Esophagus squamous epithelium (tissue), 4 donors: ENCODE results near the gene VAMP1.

ENCODE experiments used
- POLR2A ChIP-seq, 4 donors: fragments of 450-650 bp; IDR thresholded peaks; one replicate each; pipeline ENCODE4 v1.6.1; 2017; ENCODE audit warnings: antibody characterized with exemption in 4 of 4, mild to moderate bottlenecking in 4 of 4, moderate library complexity in 3 of 4
- TF ChIP-seq, protein P1 (sequence below), 6 experiments: fragments of 450-650 bp in 4 of 6; fragments of 200-600 bp in 2 of 6; sonication (generic) in 2 of 6; IDR thresholded peaks; one replicate each; pipeline ENCODE4 v1.5.1; 2016 to 2019; ENCODE audit warnings: antibody characterized with exemption in 6 of 6, mild to moderate bottlenecking in 4 of 6, moderate library complexity in 4 of 6

DNA sequence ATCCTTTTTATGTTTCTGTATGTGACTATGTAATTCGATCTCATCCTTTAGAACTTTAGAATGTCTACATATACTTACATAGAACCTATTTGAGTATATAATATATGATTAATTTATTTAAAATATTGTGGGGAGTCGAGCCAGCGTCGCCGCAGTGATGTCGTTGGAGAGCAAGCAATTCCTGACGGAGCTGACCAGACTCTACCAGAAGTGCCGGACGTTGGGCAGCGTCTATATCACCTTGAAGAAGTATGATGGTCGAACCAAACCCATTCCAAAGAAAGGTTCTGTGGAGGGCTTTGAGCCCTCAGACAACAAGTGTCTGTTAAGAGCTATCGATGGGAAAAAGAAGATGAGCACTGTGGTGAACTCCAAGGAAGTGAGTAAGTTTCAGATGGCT is 32.1 kb downstream of the VAMP1 start:
- TF ChIP-seq, protein P1, sequence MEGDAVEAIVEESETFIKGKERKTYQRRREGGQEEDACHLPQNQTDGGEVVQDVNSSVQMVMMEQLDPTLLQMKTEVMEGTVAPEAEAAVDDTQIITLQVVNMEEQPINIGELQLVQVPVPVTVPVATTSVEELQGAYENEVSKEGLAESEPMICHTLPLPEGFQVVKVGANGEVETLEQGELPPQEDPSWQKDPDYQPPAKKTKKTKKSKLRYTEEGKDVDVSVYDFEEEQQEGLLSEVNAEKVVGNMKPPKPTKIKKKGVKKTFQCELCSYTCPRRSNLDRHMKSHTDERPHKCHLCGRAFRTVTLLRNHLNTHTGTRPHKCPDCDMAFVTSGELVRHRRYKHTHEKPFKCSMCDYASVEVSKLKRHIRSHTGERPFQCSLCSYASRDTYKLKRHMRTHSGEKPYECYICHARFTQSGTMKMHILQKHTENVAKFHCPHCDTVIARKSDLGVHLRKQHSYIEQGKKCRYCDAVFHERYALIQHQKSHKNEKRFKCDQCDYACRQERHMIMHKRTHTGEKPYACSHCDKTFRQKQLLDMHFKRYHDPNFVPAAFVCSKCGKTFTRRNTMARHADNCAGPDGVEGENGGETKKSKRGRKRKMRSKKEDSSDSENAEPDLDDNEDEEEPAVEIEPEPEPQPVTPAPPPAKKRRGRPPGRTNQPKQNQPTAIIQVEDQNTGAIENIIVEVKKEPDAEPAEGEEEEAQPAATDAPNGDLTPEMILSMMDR (IDR thresholded peaks at IDR 0.05): no peak
- TF ChIP-seq POLR2A (IDR thresholded peaks at IDR 0.05): no peak
